K562 (cell line): ENCODE measurements around the gene SEC61A1. TPM values are rescaled to one million over a fixed set of nuclear protein-coding genes. Genes with fewer than 3 reads are reported as not detected.

ENCODE experiments used
- CBFB ChIP-seq: sonication (generic); formaldehyde crosslinking; IDR thresholded peaks from 2 replicates; pipeline ENCODE4 v1.4.0; 2020; ENCODE audit warnings: mild to moderate bottlenecking, missing genetic modification reagents
- COPS2 ChIP-seq: fragments of 450-650 bp; conservative IDR thresholded peaks from 2 replicates; pipeline ENCODE4 v1.6.1; 2016; ENCODE audit warnings: mild to moderate bottlenecking, moderate library complexity
- ELK3 ChIP-seq: fragments of 450-650 bp; formaldehyde crosslinking; IDR thresholded peaks from 2 replicates; pipeline ENCODE4 v1.4.0; 2020; ENCODE audit warnings: mild to moderate bottlenecking
- EP400 ChIP-seq: fragments of 450-650 bp; IDR thresholded peaks from 2 replicates; pipeline ENCODE4 v1.6.1; 2017; ENCODE audit warnings: antibody characterized with exemption, mild to moderate bottlenecking, moderate library complexity
- FUS ChIP-seq: fragments of 200-400 bp; formaldehyde crosslinking; optimal IDR thresholded peaks from 2 replicates; pipeline ENCODE3; 2017; ENCODE audit warnings: low read depth, low read length
- HBP1 ChIP-seq: fragments of 450-650 bp; formaldehyde crosslinking; IDR thresholded peaks from 2 replicates; pipeline ENCODE4 v1.4.0; 2022; ENCODE audit warnings: missing genetic modification characterization
- HDAC8 ChIP-seq: fragments of 450-650 bp; IDR thresholded peaks from 2 replicates; pipeline ENCODE4 v1.6.1; 2016; ENCODE audit warnings: mild to moderate bottlenecking, missing genetic modification characterization, moderate library complexity, missing compliant biosample characterization
- HNRNPL ChIP-seq: fragments of 200-400 bp; formaldehyde crosslinking; IDR thresholded peaks from 2 replicates; pipeline ENCODE4 v1.6.1; 2017; ENCODE audit warnings: low read depth, mild to moderate bottlenecking, low read length
- ILF3 ChIP-seq: fragments of 450-650 bp; IDR thresholded peaks from 2 replicates; pipeline ENCODE4 v1.6.1; 2018; ENCODE audit warnings: antibody characterized with exemption, mild to moderate bottlenecking, moderate library complexity, borderline replicate concordance
- MAX ChIP-seq: sonication (generic); formaldehyde crosslinking; IDR thresholded peaks from 2 replicates; pipeline ENCODE4 v1.9.0; 2022; ENCODE audit warnings: mild to moderate bottlenecking, missing genetic modification reagents
- MIER1 ChIP-seq: fragments of 450-650 bp; IDR thresholded peaks from 2 replicates; pipeline ENCODE4 v1.6.1; 2016; ENCODE audit warnings: antibody characterized with exemption, mild to moderate bottlenecking, low read depth
- MTF1 ChIP-seq: fragments of 250-450 bp; sonication (Bioruptor Pico); IDR thresholded peaks from 2 replicates; pipeline ENCODE4 v1.9.0; 2021; ENCODE audit warnings: moderate library complexity, mild to moderate bottlenecking, inconsistent platforms, borderline replicate concordance
- MXD1 ChIP-seq: fragments of 250-450 bp; sonication (Bioruptor Pico); IDR thresholded peaks from 2 replicates; pipeline ENCODE4 v1.8.0; 2021; ENCODE audit warnings: borderline replicate concordance, mild to moderate bottlenecking, moderate library complexity; ENCODE audit not compliant: poor library complexity, severe bottlenecking
- NCOA2 ChIP-seq, 2 experiments: fragments of 450-650 bp; IDR thresholded peaks; 2 replicates each; pipeline ENCODE4 v1.6.1; 2018; ENCODE audit warnings: mild to moderate bottlenecking in 2 of 2, moderate library complexity in 1 of 2; ENCODE audit not compliant: partially characterized antibody in 2 of 2
- PML ChIP-seq: IDR thresholded peaks from 2 replicates; pipeline ENCODE4 v1.6.1; 2012; ENCODE audit warnings: low read length, inconsistent platforms
- RBFOX2 ChIP-seq: fragments of 200-400 bp; formaldehyde crosslinking; IDR thresholded peaks from 2 replicates; pipeline ENCODE4 v1.6.1; 2017; ENCODE audit warnings: low read depth, mild to moderate bottlenecking, low read length, moderate library complexity
- SIN3A ChIP-seq, 2 experiments: fragments of 150-350 bp in 1 of 2; IDR thresholded peaks; 2 replicates each; pipeline ENCODE4 v1.6.1; 2011 to 2016; ENCODE audit warnings: borderline replicate concordance in 2 of 2, low read depth in 2 of 2, low read length in 2 of 2, mild to moderate bottlenecking in 2 of 2, moderate library complexity in 2 of 2; ENCODE audit not compliant: control insufficient read depth in 1 of 2
- SMARCC2 ChIP-seq: fragments of 450-650 bp; IDR thresholded peaks from 2 replicates; pipeline ENCODE4 v1.6.1; 2017; ENCODE audit warnings: antibody characterized with exemption, moderate library complexity, mild to moderate bottlenecking, low read depth
- SNRNP70 ChIP-seq: fragments of 200-400 bp; formaldehyde crosslinking; optimal IDR thresholded peaks from 2 replicates; pipeline ENCODE3; 2017; ENCODE audit warnings: low read depth, low read length
- TARDBP ChIP-seq: fragments of 450-650 bp; IDR thresholded peaks from 2 replicates; pipeline ENCODE4 v1.6.1; 2016
- TRIM28 ChIP-seq: fragments of 450-650 bp; IDR thresholded peaks from 2 replicates; pipeline ENCODE4 v1.6.1; 2017
- WHSC1 ChIP-seq: IDR thresholded peaks from one replicate; pipeline ENCODE4 v1.6.1; 2012; ENCODE audit warnings: low read length, control low read depth, inconsistent platforms
- ZNF124 ChIP-seq: sonication (generic); formaldehyde crosslinking; IDR thresholded peaks from 2 replicates; pipeline ENCODE4 v1.8.1; 2022; ENCODE audit warnings: missing genetic modification reagents
- ZNF212 ChIP-seq: fragments of 450-650 bp; formaldehyde crosslinking; IDR thresholded peaks from 2 replicates; pipeline ENCODE4 v1.4.0; 2020; ENCODE audit warnings: mild to moderate bottlenecking
- ZNF41 ChIP-seq: fragments of 250-450 bp; sonication (Bioruptor Pico); conservative IDR thresholded peaks from 2 replicates; pipeline ENCODE4 v1.4.0; 2020; ENCODE audit warnings: mild to moderate bottlenecking
- ZNF431 ChIP-seq: sonication (generic); formaldehyde crosslinking; IDR thresholded peaks from 2 replicates; pipeline ENCODE4 v1.8.0; 2022; ENCODE audit warnings: mild to moderate bottlenecking, missing genetic modification reagents
- ZNF77 ChIP-seq: fragments of 250-450 bp; sonication (Bioruptor Pico); IDR thresholded peaks from 2 replicates; pipeline ENCODE4 v1.5.0; 2020
- ZNF830 ChIP-seq: fragments of 250-450 bp; sonication (Bioruptor Pico); IDR thresholded peaks from 2 replicates; pipeline ENCODE4 v1.5.0; 2021; ENCODE audit warnings: mild to moderate bottlenecking
- polyA plus RNA-seq, 8 experiments: library from polyadenylated mRNA; depleted of rRNA in 4 of 8; stranded (reverse) in 5 of 8; unstranded in 3 of 8; fragments of >200 nt; fragmentation: Nextera tagmentation in 2 of 8; fragmentation: Illumina TruSeq in 1 of 8; extraction: Ambion mirVana in 2 of 8; extraction: Trizol in 1 of 8; gene quantifications; 2 replicates each; pipeline versions ENCODE4 v1.2.1 to v1.2.3, GENCODE V29; 2011 to 2014; ENCODE audit warnings: inconsistent platforms in 1 of 8, missing spikeins in 1 of 8
- total RNA-seq, 7 experiments: library from RNA; depleted of rRNA in 6 of 7; stranded (reverse); fragments of >200 nt in 6 of 7; fragmentation: Illumina TruSeq in 2 of 7; extraction: Trizol in 2 of 7; gene quantifications; 2 replicates each; pipeline versions ENCODE4 v1.2.1 to v1.2.3, GENCODE V29; 2011 to 2021; ENCODE audit warnings: low replicate concordance in 1 of 7

The SEC61A1 gene
- total and polyA plus RNA-seq, 9 of the 15 experiments (the other 6 are each of a cell fraction or from before 2014, with no cell fraction given), result 1.9 to 140 (median 79.1) TPM

- TF ChIP-seq MXD1 (CRISPR knock-in tag) (no peak), MAX (CRISPR knock-in tag) (peak; percentile 60), PML (no peak), EP400 (peak; percentile 62; the same call in 1 of the 2 replicates), TARDBP (peak; percentile 78; the same call in 1 of the 2 replicates), SMARCC2 (peak; percentile 55; the same call in 1 of the 2 replicates), SIN3A (IDR thresholded peaks at IDR 0.05; ENCODE audit: borderline replicate concordance in 2 of 2, control insufficient read depth in 1 of 2, low read depth in 2 of 2, low read length in 2 of 2) (no peak), HBP1 (CRISPR knock-in tag) (no peak), COPS2 (no peak), CBFB (0 out of 2 replicates have a peak, but pooled peaks have one; percentile 23), FUS (peak; percentile 66), ZNF212 (no peak), ZNF124 (CRISPR knock-in tag) (no peak), MTF1 (CRISPR knock-in tag) (no peak), ZNF41 (CRISPR knock-in tag) (no peak), ZNF77 (CRISPR knock-in tag) (no peak), MIER1 (no peak), ZNF830 (CRISPR knock-in tag) (no peak), SNRNP70 (no peak), RBFOX2 (peak; percentile 70), HNRNPL (peak; percentile 71), TRIM28 (no peak), ILF3 (no peak), ELK3 (no peak), ZNF431 (CRISPR knock-in tag) (no peak), NCOA2 (IDR thresholded peaks at IDR 0.05; ENCODE audit: partially characterized antibody in 2 of 2) (no peak), HDAC8 (tag) (0 out of 2 replicates have a peak, but pooled peaks have one; percentile 32), WHSC1 (no peak)
These were observed 24.4 kb downstream of the SEC61A1 start (continued) for GRCh38 chr3:128076483-128077201.
